Upper lobe of right lung (tissue), 1 donor: ENCODE data around the gene OSCP1. TPM values are rescaled to one million over a fixed set of nuclear protein-coding genes. Genes with fewer than 3 reads are reported as not detected.

Experiments
- ATAC-seq: fragments of 200-7000 bp; cut with Tn5 transposase; one replicate; pipeline ENCODE4 v1.9.1; 2020; ENCODE audit warnings: mild to moderate bottlenecking, moderate library complexity
- DNase-seq: peaks from one replicate; pipeline ENCODE4 v3.0.0-alpha.2; 2020
- H3K27ac ChIP-seq: fragments of 200-600 bp; one replicate; pipeline ENCODE4 v1.8.0; 2022
- H3K27me3 ChIP-seq: fragments of 200-600 bp; one replicate; pipeline ENCODE4 v1.8.0; 2022; ENCODE audit warnings: mild to moderate bottlenecking
- H3K36me3 ChIP-seq: fragments of 200-600 bp; one replicate; pipeline ENCODE4 v1.8.0; 2022
- H3K4me1 ChIP-seq: fragments of 200-600 bp; one replicate; pipeline ENCODE4 v1.8.0; 2022
- H3K4me3 ChIP-seq: fragments of 200-600 bp; one replicate; pipeline ENCODE4 v1.8.0; 2022; ENCODE audit warnings: mild to moderate bottlenecking
- H3K9me3 ChIP-seq: fragments of 200-600 bp; one replicate; pipeline ENCODE4 v1.8.0; 2022
- CTCF ChIP-seq: fragments of 200-600 bp; IDR thresholded peaks from one replicate; pipeline ENCODE4 v1.8.0; 2022; ENCODE audit warnings: antibody characterized with exemption
- intact Hi-C: fragments of 100-400 bp; cut with DNase I; formaldehyde crosslinking; loops from one replicate; pipeline ENCODE4 v1.11.0; 2022
- total RNA-seq: library from RNA; stranded (reverse); fragmentation: NEBNext Ultra II Directional; extraction: Animal tissue kit (Norgen Biotek cat#: 25700); gene quantifications from one replicate; pipeline ENCODE4 v1.2.1, GENCODE V29; 2021
- donor health status: DM: no; HTN: yes; CAD: no; lungs with severe emphysema.

Gene OSCP1
- total RNA-seq, 1 donor from 2014 or later = 8.2 TPM

GRCh38 chr1:36447450-36447849 is 2.8 kb downstream of the OSCP1 start:
- intact Hi-C loops = no loop called here
- no peaks in the 10 kb centered on the region for H3K9me3 ChIP-seq
- H3K27me3 ChIP-seq = no peaks in the 10 kb centered on the region
- no peak overlapping the region for H3K4me3 ChIP-seq
- H3K4me1 ChIP-seq = peaks cover 5% of the 10 kb centered on the region
- H3K27ac ChIP-seq = no peak overlapping the region
- ATAC-seq = no peak
- no peak for TF ChIP-seq CTCF
- H3K36me3 ChIP-seq = no peaks in the 10 kb centered on the region
- DNase-seq = no peak

- H3K27me3 ChIP-seq = no peaks in the 10 kb centered on the region
- H3K9me3 ChIP-seq = no peaks in the 10 kb centered on the region
- no peaks in the 10 kb centered on the region for H3K36me3 ChIP-seq
- DNase-seq = no peak
- no peak for TF ChIP-seq CTCF
- no peak overlapping the region for H3K4me3 ChIP-seq
- no peak overlapping the region for H3K27ac ChIP-seq
- intact Hi-C loops = no loop called here
- ATAC-seq = no peak
- peaks cover 5% of the 10 kb centered on the region for H3K4me1 ChIP-seq
Observed at GRCh38 chr1:36446746-36447145, 3.5 kb downstream of the OSCP1 start.

GRCh38 chr1:36446271-36446670 is 4.0 kb downstream of the OSCP1 start:
- Histone ChIP-seq H3K27ac (no peak overlapping the region), H3K36me3 (no peaks in the 10 kb centered on the region), H3K27me3 (no peaks in the 10 kb centered on the region), H3K4me1 (peaks cover 5% of the 10 kb centered on the region), H3K9me3 (no peaks in the 10 kb centered on the region), H3K4me3 (no peak overlapping the region)
- no peak for DNase-seq
- intact Hi-C loops = no loop called here
- no peak for ATAC-seq
- TF ChIP-seq CTCF = peak; percentile 20

GRCh38 chr1:36443297-36443696 is 7.0 kb downstream of the OSCP1 start:
- H3K27ac ChIP-seq = no peak overlapping the region
- H3K4me1 ChIP-seq = peaks cover 5% of the 10 kb centered on the region

GRCh38 chr1:36442337-36442736 is 7.9 kb downstream of the OSCP1 start:
- Histone ChIP-seq H3K9me3 (no peaks in the 10 kb centered on the region), H3K4me1 (peaks cover 5% of the 10 kb centered on the region), H3K36me3 (no peaks in the 10 kb centered on the region), H3K27me3 (no peaks in the 10 kb centered on the region), H3K4me3 (no peak overlapping the region), H3K27ac (no peak overlapping the region)
- ATAC-seq (no peak), DNase-seq (no peak)
- intact Hi-C loops = no loop called here
- no peak for TF ChIP-seq CTCF

More at GRCh38 chr1:36443297-36443696, 7.0 kb downstream of the OSCP1 start:
- H3K9me3 ChIP-seq = no peaks in the 10 kb centered on the region
- intact Hi-C loops = no loop called here
- no peak for ATAC-seq
- no peaks in the 10 kb centered on the region for H3K36me3 ChIP-seq
- H3K4me3 ChIP-seq = no peak overlapping the region
- H3K27me3 ChIP-seq = no peaks in the 10 kb centered on the region
- DNase-seq = no peak
- TF ChIP-seq CTCF = no peak

- DNase-seq (no peak), ATAC-seq (no peak)
- intact Hi-C loops = no loop called here
- H3K4me3 ChIP-seq = no peak overlapping the region
- H3K27me3 ChIP-seq = no peaks in the 10 kb centered on the region
- no peaks in the 10 kb centered on the region for H3K9me3 ChIP-seq
- no peak overlapping the region for H3K27ac ChIP-seq
- no peaks in the 10 kb centered on the region for H3K36me3 ChIP-seq
- no peak for TF ChIP-seq CTCF
- H3K4me1 ChIP-seq = peaks cover 5% of the 10 kb centered on the region
Observed at GRCh38 chr1:36440646-36441045, 9.6 kb downstream of the OSCP1 start.
